ENCODE measurements around the gene MCC. TPM values are rescaled to one million over a fixed set of nuclear protein-coding genes. Genes with fewer than 3 reads are reported as not detected.

The MCC gene
- total and polyA plus RNA-seq, 4 donors, result 9.0 to 47.3 (median 14.7) TPM

DNA sequence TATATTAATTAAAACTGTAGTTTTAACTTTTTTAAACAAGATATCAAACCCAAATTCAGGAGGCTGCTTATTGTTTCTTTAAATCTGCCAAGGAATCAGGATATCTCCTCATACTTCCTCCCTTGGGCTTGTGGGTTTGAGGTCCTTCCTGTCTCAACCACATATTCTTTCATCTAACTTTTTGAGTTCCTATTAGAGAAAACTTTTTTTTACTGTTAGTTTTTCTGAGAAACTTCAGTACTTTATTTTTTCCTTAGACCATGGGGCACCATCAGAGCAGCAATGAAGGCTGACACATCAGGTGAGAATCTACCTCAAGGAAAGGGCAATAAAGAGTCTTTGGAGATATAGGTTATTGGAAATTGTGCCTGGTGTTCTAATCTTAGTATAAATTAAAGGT lies 110.2 kb downstream of the MCC start:
- Histone ChIP-seq H3K9ac (ENCODE audit: low read depth in 1 of 2, low read length in 2 of 2) (no peak overlapping the region), H3K27ac (ENCODE audit: low read depth in 1 of 2, low read length in 2 of 2) (no peak overlapping the region), H3K9me3 (ENCODE audit: control insufficient read depth in 4 of 4, low read length in 3 of 4) (no peaks in the 10 kb centered on the region), H3K4me3 (ENCODE audit: low read depth in 1 of 3, low read length in 3 of 3) (no peak overlapping the region), H3K27me3 (ENCODE audit: control insufficient read depth in 4 of 4, insufficient read depth in 4 of 4, low read length in 3 of 4) (no peaks in the 10 kb centered on the region), H3K4me1 (ENCODE audit: control insufficient read depth in 4 of 4, insufficient read depth in 4 of 4, low read length in 3 of 4) (peaks cover 0 to 4% (median 0%) of the 10 kb centered on the region in 4 donors), H3K36me3 (ENCODE audit: control insufficient read depth in 4 of 4, insufficient read depth in 3 of 4, low read depth in 1 of 4, low read length in 3 of 4) (no peaks in the 10 kb centered on the region)
- no peak for DNase-seq (ENCODE audit: low spot score)
- TF ChIP-seq, protein P1, sequence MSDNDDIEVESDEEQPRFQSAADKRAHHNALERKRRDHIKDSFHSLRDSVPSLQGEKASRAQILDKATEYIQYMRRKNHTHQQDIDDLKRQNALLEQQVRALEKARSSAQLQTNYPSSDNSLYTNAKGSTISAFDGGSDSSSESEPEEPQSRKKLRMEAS (IDR thresholded peaks at IDR 0.05), result no peak
- no peak for TF ChIP-seq SP1 (IDR thresholded peaks at IDR 0.05)
- no peak for TF ChIP-seq GABPA (IDR thresholded peaks at IDR 0.05 in 1 of 2, conservative IDR thresholded peaks at IDR 0.05 in 1 of 2)
- TF ChIP-seq, protein P2, sequence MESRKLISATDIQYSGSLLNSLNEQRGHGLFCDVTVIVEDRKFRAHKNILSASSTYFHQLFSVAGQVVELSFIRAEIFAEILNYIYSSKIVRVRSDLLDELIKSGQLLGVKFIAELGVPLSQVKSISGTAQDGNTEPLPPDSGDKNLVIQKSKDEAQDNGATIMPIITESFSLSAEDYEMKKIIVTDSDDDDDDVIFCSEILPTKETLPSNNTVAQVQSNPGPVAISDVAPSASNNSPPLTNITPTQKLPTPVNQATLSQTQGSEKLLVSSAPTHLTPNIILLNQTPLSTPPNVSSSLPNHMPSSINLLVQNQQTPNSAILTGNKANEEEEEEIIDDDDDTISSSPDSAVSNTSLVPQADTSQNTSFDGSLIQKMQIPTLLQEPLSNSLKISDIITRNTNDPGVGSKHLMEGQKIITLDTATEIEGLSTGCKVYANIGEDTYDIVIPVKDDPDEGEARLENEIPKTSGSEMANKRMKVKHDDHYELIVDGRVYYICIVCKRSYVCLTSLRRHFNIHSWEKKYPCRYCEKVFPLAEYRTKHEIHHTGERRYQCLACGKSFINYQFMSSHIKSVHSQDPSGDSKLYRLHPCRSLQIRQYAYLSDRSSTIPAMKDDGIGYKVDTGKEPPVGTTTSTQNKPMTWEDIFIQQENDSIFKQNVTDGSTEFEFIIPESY (IDR thresholded peaks at IDR 0.05), result no peak
- no peak for TF ChIP-seq FOXA2 (IDR thresholded peaks at IDR 0.05)
- TF ChIP-seq RXRA (IDR thresholded peaks at IDR 0.05), result no peak
- TF ChIP-seq TAF1 (conservative IDR thresholded peaks at IDR 0.05), result no peak
- no peak for TF ChIP-seq RAD21 (IDR thresholded peaks at IDR 0.05)
- TF ChIP-seq EGR1 (IDR thresholded peaks at IDR 0.05; ENCODE audit: low read depth in 2 of 2), result no peak
- no peak for TF ChIP-seq NR2F2 (IDR thresholded peaks at IDR 0.05)
- no peak for TF ChIP-seq HNF4A (conservative IDR thresholded peaks at IDR 0.05)
- TF ChIP-seq, protein P3, sequence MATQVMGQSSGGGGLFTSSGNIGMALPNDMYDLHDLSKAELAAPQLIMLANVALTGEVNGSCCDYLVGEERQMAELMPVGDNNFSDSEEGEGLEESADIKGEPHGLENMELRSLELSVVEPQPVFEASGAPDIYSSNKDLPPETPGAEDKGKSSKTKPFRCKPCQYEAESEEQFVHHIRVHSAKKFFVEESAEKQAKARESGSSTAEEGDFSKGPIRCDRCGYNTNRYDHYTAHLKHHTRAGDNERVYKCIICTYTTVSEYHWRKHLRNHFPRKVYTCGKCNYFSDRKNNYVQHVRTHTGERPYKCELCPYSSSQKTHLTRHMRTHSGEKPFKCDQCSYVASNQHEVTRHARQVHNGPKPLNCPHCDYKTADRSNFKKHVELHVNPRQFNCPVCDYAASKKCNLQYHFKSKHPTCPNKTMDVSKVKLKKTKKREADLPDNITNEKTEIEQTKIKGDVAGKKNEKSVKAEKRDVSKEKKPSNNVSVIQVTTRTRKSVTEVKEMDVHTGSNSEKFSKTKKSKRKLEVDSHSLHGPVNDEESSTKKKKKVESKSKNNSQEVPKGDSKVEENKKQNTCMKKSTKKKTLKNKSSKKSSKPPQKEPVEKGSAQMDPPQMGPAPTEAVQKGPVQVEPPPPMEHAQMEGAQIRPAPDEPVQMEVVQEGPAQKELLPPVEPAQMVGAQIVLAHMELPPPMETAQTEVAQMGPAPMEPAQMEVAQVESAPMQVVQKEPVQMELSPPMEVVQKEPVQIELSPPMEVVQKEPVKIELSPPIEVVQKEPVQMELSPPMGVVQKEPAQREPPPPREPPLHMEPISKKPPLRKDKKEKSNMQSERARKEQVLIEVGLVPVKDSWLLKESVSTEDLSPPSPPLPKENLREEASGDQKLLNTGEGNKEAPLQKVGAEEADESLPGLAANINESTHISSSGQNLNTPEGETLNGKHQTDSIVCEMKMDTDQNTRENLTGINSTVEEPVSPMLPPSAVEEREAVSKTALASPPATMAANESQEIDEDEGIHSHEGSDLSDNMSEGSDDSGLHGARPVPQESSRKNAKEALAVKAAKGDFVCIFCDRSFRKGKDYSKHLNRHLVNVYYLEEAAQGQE (IDR thresholded peaks at IDR 0.05), result no peak
- TF ChIP-seq YY1 (IDR thresholded peaks at IDR 0.05), result no peak
- TF ChIP-seq FOXA1 (IDR thresholded peaks at IDR 0.05), result no peak
- TF ChIP-seq JUND (IDR thresholded peaks at IDR 0.05), result no peak
- TF ChIP-seq, protein P4, sequence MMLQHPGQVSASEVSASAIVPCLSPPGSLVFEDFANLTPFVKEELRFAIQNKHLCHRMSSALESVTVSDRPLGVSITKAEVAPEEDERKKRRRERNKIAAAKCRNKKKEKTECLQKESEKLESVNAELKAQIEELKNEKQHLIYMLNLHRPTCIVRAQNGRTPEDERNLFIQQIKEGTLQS (IDR thresholded peaks at IDR 0.05), result no peak
- TF ChIP-seq, protein P5, sequence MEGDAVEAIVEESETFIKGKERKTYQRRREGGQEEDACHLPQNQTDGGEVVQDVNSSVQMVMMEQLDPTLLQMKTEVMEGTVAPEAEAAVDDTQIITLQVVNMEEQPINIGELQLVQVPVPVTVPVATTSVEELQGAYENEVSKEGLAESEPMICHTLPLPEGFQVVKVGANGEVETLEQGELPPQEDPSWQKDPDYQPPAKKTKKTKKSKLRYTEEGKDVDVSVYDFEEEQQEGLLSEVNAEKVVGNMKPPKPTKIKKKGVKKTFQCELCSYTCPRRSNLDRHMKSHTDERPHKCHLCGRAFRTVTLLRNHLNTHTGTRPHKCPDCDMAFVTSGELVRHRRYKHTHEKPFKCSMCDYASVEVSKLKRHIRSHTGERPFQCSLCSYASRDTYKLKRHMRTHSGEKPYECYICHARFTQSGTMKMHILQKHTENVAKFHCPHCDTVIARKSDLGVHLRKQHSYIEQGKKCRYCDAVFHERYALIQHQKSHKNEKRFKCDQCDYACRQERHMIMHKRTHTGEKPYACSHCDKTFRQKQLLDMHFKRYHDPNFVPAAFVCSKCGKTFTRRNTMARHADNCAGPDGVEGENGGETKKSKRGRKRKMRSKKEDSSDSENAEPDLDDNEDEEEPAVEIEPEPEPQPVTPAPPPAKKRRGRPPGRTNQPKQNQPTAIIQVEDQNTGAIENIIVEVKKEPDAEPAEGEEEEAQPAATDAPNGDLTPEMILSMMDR (IDR thresholded peaks at IDR 0.05; ENCODE audit: low read depth, low read length, missing input control), result no peak
- no peak for TF ChIP-seq HNF4G (IDR thresholded peaks at IDR 0.05)

Measured in liver (tissue), 9 donors.